ENCODE measurements around the gene CRISP1.
A peak's percentile ranks its signal among the peaks of the same experiment; 100 is the strongest.
"Not testable (repeated sequence)": the region's sequence is repeated elsewhere in the genome, so short reads cannot be mapped to it uniquely, and the experiment has no call there.

The CRISP1 gene

DNA sequence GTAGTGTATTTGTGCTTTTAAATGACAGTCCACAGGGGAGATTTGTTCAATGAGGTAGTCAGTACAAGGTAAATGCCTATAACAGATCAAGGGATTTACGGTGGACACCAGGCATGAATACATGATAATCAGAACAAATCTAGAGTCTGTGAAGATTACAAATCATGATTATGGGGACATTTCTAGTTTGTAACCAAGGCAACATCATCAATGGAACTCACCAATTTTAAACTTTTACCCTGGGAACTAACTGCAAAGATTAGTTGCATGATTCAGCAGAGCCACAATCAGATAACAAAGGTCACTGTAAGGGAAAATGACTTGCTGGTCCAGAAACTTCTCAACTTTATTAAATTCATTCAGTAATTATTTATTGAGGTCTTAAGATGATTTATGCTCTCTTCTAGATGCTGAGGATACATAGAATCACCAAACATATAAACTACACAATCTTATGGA lies at the start of gene CRISP1:
Gene CRISP1 (minus strand): TSS at position 51 of the 459 bp plus-strand sequence. CDS start 9,135 bp downstream, outside the sequence.
- DNase-seq = no peak

GRCh38 chr6:49915035-49915434 lies 48.7 kb upstream of the CRISP1 start:
- no peak for DNase-seq

DNA sequence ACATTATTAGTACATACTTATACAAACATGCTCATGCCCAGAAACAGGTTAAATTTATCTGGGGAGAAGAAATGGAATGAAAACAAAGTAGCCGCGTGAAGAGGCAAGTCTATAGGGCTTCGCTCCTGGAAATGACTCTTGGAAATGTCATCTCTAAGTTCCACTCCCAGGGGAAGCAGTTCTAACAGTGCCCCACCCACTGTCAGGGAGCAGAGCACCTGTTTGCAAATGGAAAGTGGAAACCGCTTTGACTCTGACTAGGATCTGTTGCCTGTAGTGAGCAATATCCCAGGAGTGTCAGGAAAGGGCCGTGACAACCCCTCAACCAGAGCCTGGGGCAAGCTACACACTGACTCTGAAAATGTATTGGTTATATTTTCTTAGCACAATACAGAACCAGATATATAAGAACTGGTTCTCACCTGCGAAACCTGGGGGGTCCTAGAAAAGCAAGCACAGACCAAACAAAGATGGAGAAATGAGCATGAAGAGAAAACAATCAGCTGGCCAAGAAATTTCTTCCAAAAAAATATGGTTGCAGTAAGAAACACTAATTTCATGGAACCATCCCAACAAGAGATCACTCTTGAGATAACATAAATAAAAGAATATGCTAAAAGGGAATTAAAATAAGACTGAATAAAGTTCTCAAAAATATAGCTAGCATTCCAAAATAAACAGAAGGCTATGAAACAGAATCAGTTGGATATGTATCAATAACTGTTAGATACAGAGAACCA lies 47.5 kb upstream of the CRISP1 start:
- DNase-seq = peak; percentile 89

DNA sequence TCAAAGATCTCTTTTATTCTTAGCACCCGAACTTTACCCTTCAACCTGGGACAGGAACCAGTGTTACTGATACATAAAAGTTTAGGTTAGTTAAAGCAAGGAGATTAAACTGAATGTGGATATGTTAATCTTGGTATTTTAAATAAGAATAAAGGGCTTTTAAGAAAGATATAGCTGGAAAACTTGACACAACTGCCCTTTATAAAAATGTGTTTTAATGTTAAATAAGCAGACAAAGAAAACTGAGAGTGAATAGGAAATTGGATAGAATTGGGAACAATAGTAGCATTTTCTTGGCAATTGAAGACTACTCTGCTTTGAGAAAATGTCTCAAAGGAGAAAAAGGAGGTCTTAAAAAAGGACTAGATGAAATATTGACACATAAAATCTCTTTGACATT lies 45.9 kb upstream of the CRISP1 start:
- DNase-seq = no peak

DNA sequence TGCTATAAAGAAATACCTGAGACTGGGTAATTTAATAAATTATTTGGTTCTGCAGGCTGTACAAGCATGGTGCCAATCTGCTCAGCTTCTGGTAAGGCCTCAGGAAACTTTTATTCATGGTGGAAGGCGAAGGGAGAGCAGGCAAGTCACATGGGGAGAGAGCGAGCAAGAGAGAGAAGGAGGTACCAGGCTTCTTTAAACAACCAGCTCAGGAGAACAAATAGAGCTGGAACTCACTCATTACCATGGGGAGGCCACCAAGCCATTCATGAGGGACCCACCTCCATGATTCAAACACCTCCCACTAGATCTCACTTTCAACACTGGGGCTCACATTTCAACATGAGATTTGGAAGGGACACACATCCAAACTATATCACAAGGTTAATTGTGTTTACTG lies 44.9 kb upstream of the CRISP1 start:
- DNase-seq = no peak

GRCh38 chr6:49909563-49909962 lies 43.2 kb upstream of the CRISP1 start:
- no peak for DNase-seq

DNA sequence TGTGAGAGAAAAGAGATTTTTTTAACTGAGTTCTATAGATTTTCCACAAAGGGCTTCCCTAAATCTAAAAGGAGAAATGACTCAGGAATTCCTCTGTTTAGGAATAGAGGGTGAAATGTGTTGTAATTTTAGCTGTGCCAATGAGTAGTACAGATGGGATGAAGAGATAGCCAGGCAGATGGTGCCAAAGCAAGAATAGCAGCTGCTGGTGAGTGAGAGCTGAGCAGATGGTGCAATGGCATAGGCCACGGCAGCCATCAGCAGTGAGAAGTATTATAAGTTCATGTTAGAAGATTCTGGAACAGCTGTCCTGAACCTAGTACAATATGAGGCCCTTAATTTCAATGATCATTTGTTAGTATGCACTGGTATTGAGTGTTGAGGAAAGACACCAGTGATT lies 40.2 kb upstream of the CRISP1 start:
- DNase-seq = no peak

- DNase-seq = no peak
Measured at GRCh38 chr6:49905296-49905695, 39.0 kb upstream of the CRISP1 start.

- DNase-seq = no peak
Measured at GRCh38 chr6:49902856-49903255, 36.5 kb upstream of the CRISP1 start.

DNA sequence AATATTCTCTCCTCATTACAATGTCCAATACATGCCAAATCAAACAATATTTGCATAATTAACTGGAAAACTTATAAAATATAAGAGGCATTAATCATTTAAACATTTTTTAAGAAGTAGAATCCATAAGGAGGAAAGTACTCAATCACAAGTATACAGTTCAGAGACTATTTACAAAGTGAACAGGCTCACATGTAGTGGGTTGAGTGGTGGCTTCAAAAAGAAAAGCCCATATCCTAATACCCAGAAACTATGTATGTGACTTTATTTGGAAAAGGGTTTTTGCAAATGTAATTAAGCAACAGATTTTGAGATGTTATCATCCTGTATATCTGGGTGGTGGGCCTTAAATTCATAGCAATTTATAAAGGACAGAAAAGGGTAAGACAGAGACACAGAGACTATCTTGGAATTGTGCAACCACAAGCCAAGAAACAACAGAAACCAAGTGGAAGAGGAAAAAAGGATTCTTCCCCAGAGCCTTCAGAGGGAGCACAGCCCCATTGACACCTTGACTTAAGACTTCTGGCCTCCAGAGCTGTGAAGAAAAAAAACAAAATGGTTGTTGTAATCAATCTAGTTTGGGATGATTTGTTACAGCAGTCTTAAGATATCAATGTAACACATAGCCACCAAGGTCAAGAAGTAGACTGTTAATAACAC lies 32.7 kb upstream of the CRISP1 start:
- DNase-seq = no peak

DNA sequence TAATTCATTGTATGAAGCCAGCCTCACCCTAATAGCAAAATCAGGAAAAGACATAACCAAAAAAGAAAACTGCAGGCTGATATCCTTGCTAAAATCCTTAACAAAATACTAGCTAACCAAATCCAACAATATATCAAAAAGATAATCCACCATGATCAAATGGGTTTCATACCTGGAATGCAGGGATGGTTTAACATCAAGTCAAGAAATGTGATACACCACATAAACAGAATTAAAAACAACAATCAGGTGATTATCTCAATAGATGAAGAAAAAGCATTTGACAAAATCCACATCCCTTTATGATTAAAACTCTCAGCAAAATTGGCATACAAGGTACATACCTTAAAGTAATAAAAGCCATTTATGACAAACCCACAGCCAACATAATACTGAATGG lies 29.2 kb upstream of the CRISP1 start:
- DNase-seq = not testable (repeated sequence)

DNA sequence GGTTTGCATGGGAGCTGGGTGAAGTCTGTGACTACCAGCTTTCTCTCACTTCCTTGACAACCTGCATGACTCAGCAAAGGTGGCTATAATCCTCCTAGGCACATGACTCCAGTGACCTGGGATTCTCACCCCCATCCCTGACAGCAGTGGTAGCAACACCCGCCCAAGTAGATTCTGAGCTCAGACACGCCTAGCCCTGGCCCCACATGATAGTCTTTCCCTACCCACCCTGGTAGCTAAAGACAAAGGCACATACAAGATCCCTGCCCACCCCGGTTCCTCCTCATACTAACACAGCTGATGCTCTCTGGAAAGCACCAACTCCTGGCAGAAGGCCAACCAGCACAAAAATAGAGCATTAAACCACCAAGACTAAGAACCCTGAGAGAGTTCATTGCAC lies 25.9 kb upstream of the CRISP1 start:
- DNase-seq = no peak

- no peak for DNase-seq
Measured at GRCh38 chr6:49890988-49891387, 24.7 kb upstream of the CRISP1 start.

GRCh38 chr6:49888742-49889431 lies 22.6 kb upstream of the CRISP1 start:
- no peak for DNase-seq

DNA sequence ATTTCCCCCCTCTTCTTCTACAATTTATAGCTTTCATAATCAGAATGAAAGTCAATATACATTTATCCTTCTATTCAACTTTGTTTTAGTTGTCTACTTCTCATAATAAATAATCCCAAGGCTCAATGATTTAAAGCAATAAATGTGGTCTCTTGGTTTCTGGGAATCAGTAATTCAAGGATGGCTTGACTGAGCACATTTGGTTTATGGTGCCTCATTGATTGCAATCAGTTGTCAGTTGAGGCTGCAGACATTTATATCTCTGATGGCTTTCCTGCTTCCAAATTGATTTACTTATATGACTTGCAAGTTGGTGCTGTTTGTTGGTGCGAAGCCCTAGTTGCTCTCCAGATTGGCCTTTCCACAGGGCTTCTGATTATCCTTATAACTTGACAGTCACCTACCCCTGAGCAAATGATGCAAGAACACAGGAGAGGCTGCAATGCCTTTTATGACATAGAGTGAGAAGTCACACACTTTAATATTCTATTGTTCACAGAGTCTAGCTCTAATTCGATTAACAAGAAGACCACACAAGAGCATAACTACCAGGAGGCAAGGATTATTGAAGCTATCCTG lies 2.7 kb upstream of the CRISP1 start:
- no peak for DNase-seq

DNA sequence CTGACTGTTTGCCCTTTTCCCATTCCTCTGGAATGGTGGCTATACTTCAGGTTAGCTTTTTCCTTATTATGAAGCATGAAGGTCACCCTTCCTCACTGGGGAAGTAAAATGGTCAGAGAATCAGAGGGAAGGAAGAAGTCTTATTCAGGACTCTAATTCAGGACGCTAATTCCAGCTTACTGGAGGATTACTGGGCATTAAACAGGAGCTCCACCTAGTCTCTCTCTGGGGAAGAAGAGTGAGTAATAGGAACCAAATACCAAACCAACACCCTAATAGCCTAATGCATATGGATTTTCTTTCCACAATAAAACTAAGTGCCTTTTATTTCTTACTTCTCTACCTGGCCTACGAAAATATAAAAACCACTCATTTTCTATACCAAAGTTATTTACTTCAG lies 10.1 kb downstream of the CRISP1 start:
- DNase-seq = no peak

DNA sequence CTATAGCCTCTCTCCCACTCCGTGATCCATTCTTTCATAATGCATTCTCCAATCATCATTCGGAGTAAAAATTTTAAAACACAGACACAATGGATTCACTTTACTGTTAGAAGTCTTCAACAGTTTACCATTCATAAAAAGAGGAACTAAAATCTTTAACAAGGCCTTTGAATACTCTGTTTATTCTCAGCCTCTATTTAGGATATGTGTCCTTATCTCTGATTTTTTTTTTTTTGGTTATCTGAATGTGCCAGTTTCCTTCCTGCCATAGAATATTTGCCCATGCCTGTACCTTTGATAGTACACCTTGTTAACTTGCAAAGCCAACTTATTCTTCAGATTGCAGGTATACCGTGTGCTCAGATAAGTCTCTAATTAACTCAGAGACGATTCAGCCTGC lies 11.1 kb downstream of the CRISP1 start:
- no peak for DNase-seq

DNA sequence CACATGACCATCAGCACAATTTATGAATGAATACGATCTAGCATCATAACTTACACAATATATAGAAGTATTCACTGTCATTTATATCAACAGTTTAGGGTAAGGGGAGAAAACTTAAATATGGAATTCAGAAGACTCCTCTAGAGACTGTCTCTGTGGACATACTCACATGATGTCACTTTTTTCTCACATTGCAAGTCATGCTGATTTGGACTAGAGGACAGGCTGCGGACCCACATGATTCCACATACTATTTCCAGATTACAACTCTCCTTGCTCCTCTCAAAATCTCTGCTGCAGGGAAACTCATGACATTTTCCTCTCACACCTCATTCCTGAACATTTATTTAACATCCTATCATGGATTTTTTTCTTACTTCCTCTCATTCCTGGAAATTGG lies 13.4 kb downstream of the CRISP1 start:
- no peak for DNase-seq

GRCh38 chr6:49849213-49849907 lies 17.0 kb downstream of the CRISP1 start:
- peak; percentile 29 for DNase-seq

DNA sequence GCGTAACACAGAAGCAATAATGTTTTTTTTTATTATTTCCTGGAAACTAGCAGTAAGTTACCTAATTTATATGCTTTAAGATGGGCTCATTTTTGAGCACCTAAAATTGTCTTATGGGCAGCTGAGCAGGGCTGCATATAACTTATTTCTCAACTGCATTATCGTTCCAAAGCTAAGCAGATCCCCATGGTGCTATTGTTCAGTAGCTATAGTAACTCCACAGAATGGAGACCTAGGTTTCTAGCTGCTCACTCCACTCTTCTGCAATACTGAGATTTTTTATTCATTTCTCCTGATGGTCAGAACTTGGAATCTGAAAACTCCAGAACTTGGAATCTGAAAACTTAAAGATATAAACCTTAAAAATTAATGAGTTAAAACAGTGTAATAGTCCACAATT lies 18.7 kb downstream of the CRISP1 start:
- no peak for DNase-seq

- no peak for DNase-seq
Measured at GRCh38 chr6:49847014-49847413, 19.3 kb downstream of the CRISP1 start.

- DNase-seq = no peak
Measured at GRCh38 chr6:49841424-49841823, 24.9 kb downstream of the CRISP1 start.

DNA sequence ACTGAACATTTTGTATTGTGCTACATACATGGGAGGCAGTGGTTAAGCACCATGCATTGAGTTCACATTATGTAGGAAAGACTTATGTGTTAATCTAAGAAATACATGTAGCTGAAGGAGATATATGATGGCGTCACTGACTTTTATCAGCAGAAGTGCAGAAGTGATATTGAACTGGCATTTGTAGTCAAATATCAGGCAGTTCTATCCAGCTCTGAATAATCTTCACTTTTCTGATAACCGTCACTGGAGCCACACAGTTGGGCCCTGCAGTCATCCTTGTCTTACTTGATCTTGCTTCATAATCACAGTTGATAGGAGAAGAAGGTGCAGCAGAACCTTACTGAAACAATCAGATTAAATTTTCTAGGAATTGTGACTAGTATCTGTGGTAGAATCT lies 26.4 kb downstream of the CRISP1 start:
- DNase-seq = no peak

Measured in DMS153 (cell line).